B cell (primary cell): ENCODE measurements around the gene TTC21A. TPM values are rescaled to one million over a fixed set of nuclear protein-coding genes. Genes with fewer than 3 reads are reported as not detected.
A peak's percentile ranks its signal among the peaks of the same experiment; 100 is the strongest.

Experiments used
- ATAC-seq: fragments of 200-7000 bp; cut with Tn5 transposase; one replicate; pipeline ENCODE4 v1.10.0; 2021; ENCODE audit warnings: low read depth, mild to moderate bottlenecking, moderate number of reproducible peaks, moderate library complexity
- CTCF ChIA-PET: fragments of 350-600 bp; sonication (Branson Sonifier 250); formaldehyde crosslinking; loops from one replicate; lab custom pipeline; 2021; ENCODE audit warnings: antibody characterized with exemption, inconsistent platforms; lab: Charles Lee
- POLR2A ChIA-PET: fragments of 350-600 bp; sonication (Branson Sonifier 250); formaldehyde crosslinking; loops from one replicate; lab custom pipeline; 2021; ENCODE audit warnings: antibody characterized with exemption; lab: Charles Lee
- DNase-seq: peaks from one replicate; pipeline ENCODE4 v3.0.0; 2013
- H2AFZ ChIP-seq: 2 replicates; pipeline ENCODE4 v1.6.1; 2012; ENCODE audit warnings: mild to moderate bottlenecking, low read depth, low read length; ENCODE audit not compliant: insufficient read depth, poor library complexity, severe bottlenecking
- H3K27ac ChIP-seq, 2 donors: 1 replicate in 1 of 2; 2 replicates in 1 of 2; pipeline ENCODE4 v1.5.1; 2012 to 2013; ENCODE audit warnings: low read length in 2 of 2, mild to moderate bottlenecking in 2 of 2, moderate library complexity in 1 of 2
- H3K27me3 ChIP-seq, 4 experiments: fragments of 200-600 bp in 1 of 4; sonication (generic) in 1 of 4; replicated peaks in 1 of 4; 1 replicate in 2 of 4; 2 replicates in 2 of 4; pipeline versions ENCODE4 v1.6.1 to v1.7.0; 2013 to 2016; ENCODE audit warnings: low read length in 3 of 4, mild to moderate bottlenecking in 2 of 4, mixed read lengths in 1 of 4, moderate library complexity in 1 of 4; ENCODE audit not compliant: insufficient read depth in 4 of 4, control insufficient read depth in 3 of 4; ENCODE audit errors: control extremely low read depth in 1 of 4
- H3K36me3 ChIP-seq, 2 experiments: replicated peaks in 1 of 2; 1 replicate in 1 of 2; 2 replicates in 1 of 2; pipeline versions ENCODE4 v1.6.1 to v1.7.1; 2013; ENCODE audit warnings: low read length in 1 of 2; ENCODE audit not compliant: insufficient read depth in 2 of 2, control insufficient read depth in 1 of 2; ENCODE audit errors: control extremely low read depth in 1 of 2, extremely low read depth in 1 of 2
- H3K4me1 ChIP-seq, 2 donors: fragments of 200-600 bp in 1 of 2; sonication (generic) in 1 of 2; 1 replicate in 1 of 2; 2 replicates in 1 of 2; pipeline versions ENCODE4 v1.5.1 to v1.6.1; 2013 to 2017; ENCODE audit warnings: low read length in 2 of 2; ENCODE audit not compliant: control insufficient read depth in 2 of 2, insufficient read depth in 2 of 2
- H3K4me2 ChIP-seq: replicated peaks from 2 replicates; pipeline ENCODE3; 2012; ENCODE audit warnings: mild to moderate bottlenecking, low read depth, low read length; ENCODE audit not compliant: poor library complexity, severe bottlenecking
- H3K4me3 ChIP-seq, 5 experiments: fragments of 200-600 bp in 1 of 5; sonication (generic) in 1 of 5; 1 replicate in 3 of 5; 2 replicates in 2 of 5; pipeline versions ENCODE4 v1.5.1 to v1.7.0; 2011 to 2016; ENCODE audit warnings: low read length in 4 of 5, mild to moderate bottlenecking in 4 of 5, low read depth in 2 of 5, control low read depth in 1 of 5, moderate library complexity in 1 of 5; ENCODE audit not compliant: insufficient read depth in 1 of 5; ENCODE audit errors: control extremely low read depth in 1 of 5, extremely low read depth in 1 of 5
- H3K79me2 ChIP-seq: fragments of 200-600 bp; sonication (generic); one replicate; pipeline ENCODE4 v1.6.0; 2016; ENCODE audit warnings: low read length; ENCODE audit not compliant: control insufficient read depth, insufficient read depth
- H3K9ac ChIP-seq: fragments of 200-600 bp; sonication (generic); 2 replicates; pipeline ENCODE4 v1.6.1; 2017; ENCODE audit warnings: mild to moderate bottlenecking, low read length, moderate library complexity
- H3K9me3 ChIP-seq, 3 donors: one replicate each; pipeline versions ENCODE4 v1.6.1 to v1.7.1; 2013; ENCODE audit warnings: low read length in 2 of 3; ENCODE audit not compliant: control insufficient read depth in 2 of 3, insufficient read depth in 1 of 3; ENCODE audit errors: control extremely low read depth in 1 of 3
- H4K20me1 ChIP-seq: 2 replicates; pipeline ENCODE4 v1.6.0; 2012; ENCODE audit warnings: mild to moderate bottlenecking, low read length; ENCODE audit not compliant: insufficient read depth, control insufficient read depth, poor library complexity, severe bottlenecking
- H3K27ac Mint-ChIP-seq: one replicate; pipeline ENCODE4 v1.8.0; 2021; ENCODE audit warnings: mixed read lengths
- H3K27me3 Mint-ChIP-seq: one replicate; pipeline ENCODE4 v1.8.0; 2021; ENCODE audit warnings: mixed read lengths
- H3K4me1 Mint-ChIP-seq: one replicate; pipeline ENCODE4 v1.8.0; 2021; ENCODE audit warnings: mixed read lengths
- H3K4me3 Mint-ChIP-seq: one replicate; pipeline ENCODE4 v1.8.0; 2021; ENCODE audit warnings: mixed read lengths
- H3K9me3 Mint-ChIP-seq: one replicate; pipeline ENCODE4 v1.8.0; 2022; ENCODE audit warnings: mixed read lengths; ENCODE audit not compliant: insufficient read depth
- CTCF ChIP-seq: fragments of 200-600 bp; IDR thresholded peaks from one replicate; pipeline ENCODE4 v1.8.0; 2022; ENCODE audit warnings: antibody characterized with exemption, mild to moderate bottlenecking
- EZH2 ChIP-seq: IDR thresholded peaks from 2 replicates; pipeline ENCODE4 v1.6.1; 2012; ENCODE audit warnings: borderline replicate concordance, low read depth, mild to moderate bottlenecking, moderate library complexity, low read length; ENCODE audit not compliant: insufficient read depth, poor library complexity, severe bottlenecking
- WGBS: methylation state at CpG from one replicate; pipeline ENCODE4 v1.1.5; 2013; ENCODE audit warnings: missing lambda C conversion rate; ENCODE audit not compliant: insufficient coverage; 5-methylcytosine and 5-hydroxymethylcytosine counted together
- intact Hi-C: fragments of 100-400 bp; cut with micrococcal nuclease; formaldehyde crosslinking; loops from one replicate; pipeline ENCODE4 v1.10.0; 2022
- polyA plus RNA-seq: library from polyadenylated mRNA; depleted of rRNA; stranded (reverse); fragments of >200 nt; gene quantifications from 2 replicates; pipeline ENCODE4 v1.2.3, GENCODE V29; 2012
- total RNA-seq, 2 donors: library from RNA; stranded (reverse); fragments of 120-200 nt in 1 of 2; gene quantifications; 1 replicate in 1 of 2; 2 replicates in 1 of 2; pipeline versions ENCODE4 v1.2.3 to v1.2.4, GENCODE V29; 2013 to 2022

The TTC21A gene
- total and polyA plus RNA-seq, 2 donors (not counting 1 experiment from before 2014, with no cell fraction given): 49.2 to 106 TPM

- Mint-ChIP-seq H3K27ac (peak overlapping the region; percentile 90), H3K4me3 (peak overlapping the region; percentile 73), H3K9me3 (no peaks in the 10 kb centered on the region), H3K27me3 (no peaks in the 10 kb centered on the region), H3K4me1 (peaks cover 35% of the 10 kb centered on the region)
- Histone ChIP-seq H3K4me1 (peaks cover 29 to 39% of the 10 kb centered on the region in 2 donors), H3K27ac (no peak overlapping the region), H3K36me3 (no peaks in the 10 kb centered on the region), H4K20me1 (peaks cover 38% of the 10 kb centered on the region), H3K4me3 (no peak overlapping the region), H2AFZ (no peak overlapping the region), H3K9ac (no peak overlapping the region), H3K27me3 (no peaks in the 10 kb centered on the region), H3K9me3 (no peaks in the 10 kb centered on the region), H3K79me2 (peaks cover 38% of the 10 kb centered on the region), H3K4me2 (peak overlapping the region; percentile 98)
- DNase-seq (peak; percentile 28), ATAC-seq (no peak)
- ChIA-PET POLR2A (interaction anchor here (0.7 kb wide), 1 partner anchor 48 kb away, joined by 3 read pairs; no protein-coding TSS in a partner anchor), CTCF (interaction anchor here (1.0 to 1.6 kb wide), 2 partner anchors 25 to 134 kb away, joined by 3 to 6 read pairs; no protein-coding TSS in a partner anchor)
- 90% methylated on average over 14 of the region's 18 CpGs for WGBS
- intact Hi-C loops: no loop called here
- TF ChIP-seq EZH2 (no peak), CTCF (no peak)
Measured at GRCh38 chr3:39154280-39155021, 47.0 kb downstream of the TTC21A start.

GRCh38 chr3:39156421-39156820, 48.9 kb downstream of the TTC21A start:
- Histone ChIP-seq H3K9me3 (no peaks in the 10 kb centered on the region), H3K79me2 (peaks cover 19% of the 10 kb centered on the region), H2AFZ (no peak overlapping the region), H3K4me3 (no peak overlapping the region), H3K9ac (no peak overlapping the region), H3K36me3 (no peaks in the 10 kb centered on the region), H3K27me3 (no peaks in the 10 kb centered on the region), H4K20me1 (peaks cover 19% of the 10 kb centered on the region), H3K4me1 (peaks cover 9 to 20% of the 10 kb centered on the region in 2 donors), H3K4me2 (no peak overlapping the region), H3K27ac (no peak overlapping the region)
- DNase-seq: no peak
- Mint-ChIP-seq H3K27ac (no peak overlapping the region), H3K4me3 (no peak overlapping the region), H3K27me3 (no peaks in the 10 kb centered on the region), H3K4me1 (peaks cover 15% of the 10 kb centered on the region), H3K9me3 (no peaks in the 10 kb centered on the region)
- 97% methylated on average over 3 of the region's 4 CpGs for WGBS
- TF ChIP-seq CTCF (no peak), EZH2 (no peak)
- intact Hi-C loops: no loop called here
- CTCF ChIA-PET: interaction anchor here (1.2 to 4.7 kb wide), 3 partner anchors 21 to 131 kb away, joined by 3 to 14 read pairs (median 3); no protein-coding TSS in a partner anchor
- POLR2A ChIA-PET: interaction anchor here (0.7 kb wide), 1 partner anchor 51 kb away, joined by 4 read pairs; no protein-coding TSS in a partner anchor
- no peak for ATAC-seq
